Esophagus muscularis mucosa (tissue), 3 donors: ENCODE data around the gene CFAP221.
"Not testable (repeated sequence)": the region's sequence is repeated elsewhere in the genome, so short reads cannot be mapped to it uniquely, and the experiment has no call there.

Experiments
- CTCF ChIP-seq, 3 experiments: fragments of 200-600 bp in 2 of 3; fragments of 450-650 bp in 1 of 3; sonication (generic) in 2 of 3; IDR thresholded peaks; one replicate each; pipeline ENCODE4 v1.5.1; 2017 to 2019; ENCODE audit warnings: antibody characterized with exemption in 3 of 3, mild to moderate bottlenecking in 2 of 3, moderate library complexity in 1 of 3
- POLR2A ChIP-seq: fragments of 450-650 bp; IDR thresholded peaks from one replicate; pipeline ENCODE4 v1.6.1; 2017; ENCODE audit warnings: antibody characterized with exemption, moderate library complexity, mild to moderate bottlenecking, low read depth

GRCh38 chr2:119618725-119619124, 74.5 kb downstream of the CFAP221 start:
- TF ChIP-seq CTCF (IDR thresholded peaks at IDR 0.05); POLR2A: not testable (repeated sequence)
